HUES6 (cell line): ENCODE data around the gene PLG.
"Not testable (repeated sequence)": the region's sequence is repeated elsewhere in the genome, so short reads cannot be mapped to it uniquely, and the experiment has no call there.

ENCODE experiments used
- H3K27ac ChIP-seq: 2 replicates; pipeline ENCODE4 v1.7.0; 2013; ENCODE audit warnings: low read depth, mild to moderate bottlenecking, low read length, inconsistent platforms
- H3K27me3 ChIP-seq: 2 replicates; pipeline ENCODE4 v1.6.1; 2013; ENCODE audit warnings: low read length; ENCODE audit not compliant: control insufficient read depth, insufficient read depth
- H3K36me3 ChIP-seq: 2 replicates; pipeline ENCODE4 v1.6.1; 2013; ENCODE audit warnings: low read length; ENCODE audit not compliant: control insufficient read depth, insufficient read depth
- H3K4me1 ChIP-seq: 2 replicates; pipeline ENCODE4 v1.6.1; 2013; ENCODE audit warnings: low read length; ENCODE audit not compliant: control insufficient read depth, insufficient read depth
- H3K4me3 ChIP-seq: 2 replicates; pipeline ENCODE4 v1.5.1; 2013; ENCODE audit warnings: low read depth, low read length
- H3K9ac ChIP-seq: one replicate; pipeline ENCODE4 v1.6.1; 2013; ENCODE audit warnings: mild to moderate bottlenecking, low read length
- H3K9me3 ChIP-seq: 2 replicates; pipeline ENCODE4 v1.6.1; 2013; ENCODE audit warnings: low read depth, low read length; ENCODE audit not compliant: control insufficient read depth, insufficient read depth

The PLG gene

DNA sequence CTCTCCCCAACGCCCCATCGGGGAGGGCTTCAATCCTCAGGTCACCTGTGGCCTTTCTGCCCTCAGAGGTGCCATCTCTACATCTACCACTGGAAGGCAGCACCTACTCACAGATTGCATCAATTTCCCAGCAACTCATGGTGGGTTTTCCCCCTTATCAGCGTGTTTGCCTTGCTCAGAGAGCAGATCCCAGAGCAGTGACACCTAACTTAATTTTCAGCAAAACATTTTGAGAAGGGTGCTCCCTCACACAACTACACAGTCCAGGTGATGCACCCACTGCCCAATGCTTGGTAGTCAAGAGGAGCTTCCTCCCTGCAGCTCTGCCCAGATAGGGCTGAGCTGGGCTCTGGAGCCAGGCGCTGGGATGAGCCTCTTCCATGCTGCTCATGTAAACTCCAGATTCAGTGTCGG, 48.2 kb downstream of the PLG start:
- H3K27me3 ChIP-seq, result no peaks in the 10 kb centered on the region
- H3K27ac ChIP-seq, result no peak overlapping the region
- H3K9me3 ChIP-seq, result no peaks in the 10 kb centered on the region
- H3K9ac ChIP-seq, result no peak overlapping the region
- no peaks in the 10 kb centered on the region for H3K36me3 ChIP-seq
- 0 out of 2 replicates have a peak, but pooled peaks cover under 1% of the 10 kb centered on the region for H3K4me1 ChIP-seq
- 0 out of 2 replicates have a peak overlapping the region, but pooled peaks have one; percentile 1 for H3K4me3 ChIP-seq

DNA sequence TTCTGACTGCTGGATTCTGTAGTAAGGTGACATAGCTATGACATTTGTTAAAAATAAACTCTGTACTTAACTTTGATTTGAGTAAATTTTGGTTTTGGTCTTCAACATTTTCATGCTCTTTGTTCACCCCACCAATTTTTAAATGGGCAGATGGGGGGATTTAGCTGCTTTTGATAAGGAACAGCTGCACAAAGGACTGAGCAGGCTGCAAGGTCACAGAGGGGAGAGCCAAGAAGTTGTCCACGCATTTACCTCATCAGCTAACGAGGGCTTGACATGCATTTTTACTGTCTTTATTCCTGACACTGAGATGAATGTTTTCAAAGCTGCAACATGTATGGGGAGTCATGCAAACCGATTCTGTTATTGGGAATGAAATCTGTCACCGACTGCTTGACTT, 51.2 kb downstream of the PLG start:
- not testable (repeated sequence) for H3K4me1 ChIP-seq, H3K9me3 ChIP-seq, H3K36me3 ChIP-seq, H3K27me3 ChIP-seq, H3K27ac ChIP-seq, H3K9ac ChIP-seq, H3K4me3 ChIP-seq

DNA sequence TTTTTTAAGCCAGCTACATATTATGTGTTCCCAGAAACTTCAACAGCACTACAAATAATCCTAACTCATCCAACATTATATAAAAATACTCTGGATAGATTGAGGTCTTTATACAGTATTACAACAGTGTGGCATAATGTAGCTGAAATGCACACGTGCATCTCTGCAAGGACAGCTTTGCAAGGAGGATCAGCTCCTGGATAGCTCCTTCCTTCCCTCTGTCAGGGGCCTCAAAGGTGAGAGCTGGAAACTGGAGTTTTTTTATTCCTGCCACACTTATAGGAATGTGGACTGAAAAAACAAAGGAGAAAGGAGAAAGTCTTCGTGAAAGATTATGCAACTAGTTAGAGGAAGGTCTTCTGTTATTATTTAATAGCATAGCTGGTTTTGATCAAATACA, 53.1 kb downstream of the PLG start:
- Histone ChIP-seq H3K27ac (no peak overlapping the region), H3K36me3 (no peaks in the 10 kb centered on the region), H3K27me3 (no peaks in the 10 kb centered on the region), H3K9ac (no peak overlapping the region), H3K4me3 (no peak overlapping the region), H3K4me1 (0 out of 2 replicates have a peak, but pooled peaks cover 2% of the 10 kb centered on the region), H3K9me3 (0 out of 2 replicates have a peak, but pooled peaks cover under 1% of the 10 kb centered on the region)

- H3K9ac ChIP-seq, result no peak overlapping the region
- 0 out of 2 replicates have a peak, but pooled peaks cover 2% of the 10 kb centered on the region for H3K4me1 ChIP-seq
- no peaks in the 10 kb centered on the region for H3K36me3 ChIP-seq
- H3K4me3 ChIP-seq, result no peak overlapping the region
- H3K9me3 ChIP-seq, result 0 out of 2 replicates have a peak, but pooled peaks cover 3% of the 10 kb centered on the region
- no peaks in the 10 kb centered on the region for H3K27me3 ChIP-seq
- H3K27ac ChIP-seq, result no peak overlapping the region
Observed at GRCh38 chr6:160756021-160756420, 54.0 kb downstream of the PLG start.

GRCh38 chr6:160756871-160757270, 54.8 kb downstream of the PLG start:
- no peak overlapping the region for H3K9ac ChIP-seq
- H3K4me3 ChIP-seq, result no peak overlapping the region
- H3K27ac ChIP-seq, result no peak overlapping the region
- H3K27me3 ChIP-seq, result no peaks in the 10 kb centered on the region
- H3K36me3 ChIP-seq, result no peaks in the 10 kb centered on the region
- 0 out of 2 replicates have a peak, but pooled peaks cover 2% of the 10 kb centered on the region for H3K4me1 ChIP-seq
- H3K9me3 ChIP-seq, result 0 out of 2 replicates have a peak, but pooled peaks cover 3% of the 10 kb centered on the region

DNA sequence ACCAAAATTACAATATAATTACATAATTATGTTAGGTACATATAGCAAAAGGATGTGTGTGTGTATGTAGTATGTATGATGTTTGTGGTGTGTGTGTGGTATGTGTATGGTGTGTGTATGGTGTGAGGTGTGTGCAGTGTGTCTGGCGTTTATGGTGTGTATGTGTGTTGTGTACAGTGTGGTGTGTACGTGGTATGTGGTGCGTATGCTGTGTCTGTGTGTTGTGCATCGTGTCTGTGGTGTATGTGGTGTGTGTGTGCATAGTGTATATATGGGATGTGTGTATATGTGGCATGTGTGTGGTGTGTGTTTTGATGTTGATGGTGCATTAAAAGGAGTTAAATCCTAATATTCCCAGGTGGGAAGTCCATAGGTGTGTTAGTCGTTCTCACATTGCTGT, 62.8 kb downstream of the PLG start:
- Histone ChIP-seq H3K27ac (no peak overlapping the region), H3K4me3 (no peak overlapping the region), H3K4me1 (no peaks in the 10 kb centered on the region), H3K9me3 (peaks cover 7% of the 10 kb centered on the region; the same call in 1 of the 2 replicates), H3K9ac (no peak overlapping the region), H3K36me3 (no peaks in the 10 kb centered on the region), H3K27me3 (peaks cover 15% of the 10 kb centered on the region)

DNA sequence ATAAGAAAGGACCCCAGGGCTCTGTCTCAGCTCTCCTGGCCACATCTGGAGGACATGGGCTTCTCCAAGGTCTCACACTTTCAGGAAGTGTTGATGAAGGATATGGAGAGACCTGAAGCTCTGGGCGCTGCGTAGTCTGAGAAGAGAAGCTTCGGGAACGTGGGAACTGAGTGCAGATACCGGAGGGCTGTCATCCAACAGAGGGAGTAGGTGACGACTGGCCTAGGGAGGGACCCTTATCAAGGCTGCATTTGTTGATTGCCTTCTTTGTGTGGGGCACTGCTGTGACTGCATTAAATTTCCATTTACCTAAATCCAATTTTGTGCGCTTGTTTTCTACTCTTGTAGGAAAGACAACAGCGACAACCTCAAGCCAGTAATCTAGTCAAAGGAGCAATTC, 63.4 kb downstream of the PLG start:
- Histone ChIP-seq H3K4me3 (no peak overlapping the region), H3K36me3 (no peaks in the 10 kb centered on the region), H3K9ac (no peak overlapping the region), H3K9me3 (peaks cover 5% of the 10 kb centered on the region; the same call in 1 of the 2 replicates), H3K27me3 (peaks cover 15% of the 10 kb centered on the region), H3K4me1 (no peaks in the 10 kb centered on the region), H3K27ac (no peak overlapping the region)

DNA sequence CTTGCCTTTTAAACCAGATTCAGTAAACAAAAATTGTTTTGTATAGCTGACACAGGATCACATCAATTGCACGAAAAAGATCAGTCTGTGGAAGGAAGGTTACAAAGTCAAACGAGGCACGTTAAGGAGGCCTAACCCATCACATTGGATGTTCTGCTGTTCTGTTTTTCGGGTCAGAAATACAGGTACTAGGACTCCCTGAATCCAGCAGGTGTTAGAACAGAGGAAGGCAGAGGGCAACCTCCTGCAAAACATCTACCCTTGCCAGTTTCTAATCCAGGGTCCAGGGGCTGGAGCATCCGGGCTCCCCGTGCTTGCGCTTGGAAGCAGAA, 64.6 kb downstream of the PLG start:
- peak overlapping the region; percentile 18 for H3K9ac ChIP-seq
- no peaks in the 10 kb centered on the region for H3K4me1 ChIP-seq
- H3K4me3 ChIP-seq, result peak overlapping the region; percentile 59
- no peak overlapping the region for H3K27ac ChIP-seq
- peaks cover 15% of the 10 kb centered on the region for H3K27me3 ChIP-seq
- peaks cover 5% of the 10 kb centered on the region; the same call in 1 of the 2 replicates for H3K9me3 ChIP-seq
- no peaks in the 10 kb centered on the region for H3K36me3 ChIP-seq

- H3K9me3 ChIP-seq, result peaks cover 3% of the 10 kb centered on the region; the same call in 1 of the 2 replicates
- peaks cover 15% of the 10 kb centered on the region for H3K27me3 ChIP-seq
- no peak overlapping the region for H3K27ac ChIP-seq
- peak overlapping the region; percentile 18 for H3K9ac ChIP-seq
- no peaks in the 10 kb centered on the region for H3K36me3 ChIP-seq
- H3K4me3 ChIP-seq, result peak overlapping the region; percentile 59
- H3K4me1 ChIP-seq, result no peaks in the 10 kb centered on the region
Observed at GRCh38 chr6:160766989-160767646, 65.1 kb downstream of the PLG start.

- no peaks in the 10 kb centered on the region for H3K9me3 ChIP-seq
- H3K4me3 ChIP-seq, result no peak overlapping the region
- no peaks in the 10 kb centered on the region for H3K4me1 ChIP-seq
- peaks cover 15% of the 10 kb centered on the region for H3K27me3 ChIP-seq
- H3K9ac ChIP-seq, result no peak overlapping the region
- no peak overlapping the region for H3K27ac ChIP-seq
- H3K36me3 ChIP-seq, result no peaks in the 10 kb centered on the region
Observed at GRCh38 chr6:160767647-160768019, 65.6 kb downstream of the PLG start.

- no peaks in the 10 kb centered on the region for H3K4me1 ChIP-seq
- H3K27me3 ChIP-seq, result peaks cover 15% of the 10 kb centered on the region
- H3K36me3 ChIP-seq, result no peaks in the 10 kb centered on the region
- no peak overlapping the region for H3K4me3 ChIP-seq
- no peaks in the 10 kb centered on the region for H3K9me3 ChIP-seq
- H3K9ac ChIP-seq, result no peak overlapping the region
- no peak overlapping the region for H3K27ac ChIP-seq
Observed at GRCh38 chr6:160768101-160768500, 66.1 kb downstream of the PLG start.
